ENCODE results near the gene PROM1. TPM values are rescaled to one million over a fixed set of nuclear protein-coding genes. Genes with fewer than 3 reads are reported as not detected.

PROM1 gene
- total RNA-seq, 6 donors from 2014 or later = 1.6 to 43.6 (median 4.3) TPM

- no peaks in the 10 kb centered on the region for H3K9me3 ChIP-seq
- TF ChIP-seq POLR2AphosphoS5 (IDR thresholded peaks at IDR 0.05) (no peak), EP300 (IDR thresholded peaks at IDR 0.05) (no peak), POLR2A (IDR thresholded peaks at IDR 0.05) (no peak)
- TF ChIP-seq, protein P1, sequence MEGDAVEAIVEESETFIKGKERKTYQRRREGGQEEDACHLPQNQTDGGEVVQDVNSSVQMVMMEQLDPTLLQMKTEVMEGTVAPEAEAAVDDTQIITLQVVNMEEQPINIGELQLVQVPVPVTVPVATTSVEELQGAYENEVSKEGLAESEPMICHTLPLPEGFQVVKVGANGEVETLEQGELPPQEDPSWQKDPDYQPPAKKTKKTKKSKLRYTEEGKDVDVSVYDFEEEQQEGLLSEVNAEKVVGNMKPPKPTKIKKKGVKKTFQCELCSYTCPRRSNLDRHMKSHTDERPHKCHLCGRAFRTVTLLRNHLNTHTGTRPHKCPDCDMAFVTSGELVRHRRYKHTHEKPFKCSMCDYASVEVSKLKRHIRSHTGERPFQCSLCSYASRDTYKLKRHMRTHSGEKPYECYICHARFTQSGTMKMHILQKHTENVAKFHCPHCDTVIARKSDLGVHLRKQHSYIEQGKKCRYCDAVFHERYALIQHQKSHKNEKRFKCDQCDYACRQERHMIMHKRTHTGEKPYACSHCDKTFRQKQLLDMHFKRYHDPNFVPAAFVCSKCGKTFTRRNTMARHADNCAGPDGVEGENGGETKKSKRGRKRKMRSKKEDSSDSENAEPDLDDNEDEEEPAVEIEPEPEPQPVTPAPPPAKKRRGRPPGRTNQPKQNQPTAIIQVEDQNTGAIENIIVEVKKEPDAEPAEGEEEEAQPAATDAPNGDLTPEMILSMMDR (IDR thresholded peaks at IDR 0.05) = no peak
- ATAC-seq (ENCODE audit: low FRiP score in 2 of 2) (no peak), DNase-seq (no peak)
- no peaks in the 10 kb centered on the region for H3K4me1 ChIP-seq
- H3K36me3 ChIP-seq = no peaks in the 10 kb centered on the region
- H3K27ac ChIP-seq = no peak overlapping the region
- 55 to 71% methylated on average over 2 of the region's 2 CpGs for WGBS, 2 donors
- H3K4me3 ChIP-seq = no peak overlapping the region
- H3K27me3 ChIP-seq = no peaks in the 10 kb centered on the region
Measured at GRCh38 chr4:15944895-15945294, 138.9 kb downstream of the PROM1 start.

DNA sequence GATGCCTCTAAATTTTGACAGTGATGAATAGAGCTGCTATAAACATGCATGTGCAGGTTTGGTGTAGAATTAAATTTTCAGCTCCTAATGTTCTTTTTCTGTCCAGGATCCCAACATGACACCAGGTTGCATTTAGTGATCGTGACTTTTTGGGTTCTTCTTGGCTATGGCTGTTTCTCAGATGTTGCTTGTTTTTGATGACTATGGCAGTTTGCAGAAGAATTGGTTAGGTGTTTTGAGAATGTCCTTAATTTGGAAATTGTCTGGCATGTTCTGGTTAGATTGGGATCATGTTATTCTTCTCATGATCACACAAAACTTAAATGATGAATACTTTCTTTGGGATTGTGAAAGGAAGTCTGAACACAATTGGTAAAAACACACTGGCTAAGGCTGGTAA lies 141.5 kb downstream of the PROM1 start:
- Histone ChIP-seq H3K36me3 (no peaks in the 10 kb centered on the region), H3K4me1 (peaks cover 0 to 4% (median 2%) of the 10 kb centered on the region in 4 donors), H3K27ac (no peak overlapping the region), H3K27me3 (no peaks in the 10 kb centered on the region), H3K4me3 (no peak overlapping the region), H3K9me3 (no peaks in the 10 kb centered on the region)
- 95 to 100% methylated on average over 1 of the region's 1 CpG for WGBS, 2 donors
- DNase-seq = no peak
- no peak for ATAC-seq (ENCODE audit: low FRiP score in 2 of 2)
- TF ChIP-seq POLR2AphosphoS5 (IDR thresholded peaks at IDR 0.05) (no peak), POLR2A (IDR thresholded peaks at IDR 0.05) (no peak), EP300 (IDR thresholded peaks at IDR 0.05) (no peak)
- TF ChIP-seq, protein P1 (IDR thresholded peaks at IDR 0.05) = no peak

DNA sequence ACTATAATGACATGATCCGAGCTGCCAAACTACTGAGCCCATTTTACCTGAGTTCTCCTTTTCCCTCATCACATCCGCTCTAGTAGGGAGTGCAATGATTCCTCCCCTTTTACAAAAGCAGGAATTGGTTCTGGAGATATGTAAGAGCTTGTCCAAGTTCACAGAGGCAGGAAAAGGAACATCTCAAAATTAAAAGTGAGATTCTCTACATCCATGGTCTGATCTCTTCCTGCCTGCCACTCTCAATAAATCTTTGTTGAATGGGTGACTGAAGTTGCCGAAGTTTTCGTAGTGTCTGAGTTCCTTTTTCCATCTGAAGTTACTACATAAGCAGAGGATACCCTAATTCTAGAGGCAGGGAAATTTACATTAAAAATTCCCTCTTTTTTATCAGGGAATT lies 145.2 kb downstream of the PROM1 start, which contains the start of gene FGFBP1:
TSS of gene FGFBP1 (minus strand) at position 101 of the 400 bp plus-strand sequence. CDS start 2,108 bp downstream, outside the sequence.
- no peak for DNase-seq
- TF ChIP-seq POLR2AphosphoS5 (IDR thresholded peaks at IDR 0.05) = no peak
- TF ChIP-seq, protein P1 (IDR thresholded peaks at IDR 0.05) = no peak
- no peak for TF ChIP-seq POLR2A (IDR thresholded peaks at IDR 0.05)
- Histone ChIP-seq H3K27me3 (no peaks in the 10 kb centered on the region), H3K4me3 (no peak within 1 kb of the TSS), H3K36me3 (no peaks in the 10 kb centered on the region), H3K9me3 (no peaks in the 10 kb centered on the region), H3K27ac (no peak within 1 kb of the TSS), H3K4me1 (peaks cover 0 to 9% (median 4%) of the 10 kb centered on the region in 4 donors)
- WGBS, 2 donors = 49 to 55% methylated on average over 4 of the region's 4 CpGs
- no peak for ATAC-seq (ENCODE audit: low FRiP score in 2 of 2)

GRCh38 chr4:15938182-15938581 lies 145.6 kb downstream of the PROM1 start:
- H3K4me1 ChIP-seq = peaks cover 0 to 9% (median 4%) of the 10 kb centered on the region in 4 donors
- H3K27ac ChIP-seq = no peak overlapping the region
- ATAC-seq (ENCODE audit: low FRiP score in 2 of 2) = peak in 1 of 2 donors; percentile 76
- no peaks in the 10 kb centered on the region for H3K36me3 ChIP-seq
- WGBS, 2 donors = 20 to 43% methylated on average over 7 to 8 of the region's 8 CpGs
- no peaks in the 10 kb centered on the region for H3K27me3 ChIP-seq
- TF ChIP-seq EP300 (IDR thresholded peaks at IDR 0.05) (no peak), POLR2AphosphoS5 (IDR thresholded peaks at IDR 0.05) (no peak), POLR2A (IDR thresholded peaks at IDR 0.05) (no peak)
- TF ChIP-seq, protein P1 (IDR thresholded peaks at IDR 0.05) = no peak
- no peak overlapping the region for H3K4me3 ChIP-seq
- DNase-seq = peak in 1 of 2 donors; percentile 57
- no peaks in the 10 kb centered on the region for H3K9me3 ChIP-seq

GRCh38 chr4:15936495-15936894 lies 147.3 kb downstream of the PROM1 start:
- Histone ChIP-seq H3K9me3 (no peaks in the 10 kb centered on the region), H3K27me3 (no peaks in the 10 kb centered on the region), H3K4me1 (peaks cover 0 to 9% (median 4%) of the 10 kb centered on the region in 4 donors), H3K36me3 (no peaks in the 10 kb centered on the region), H3K4me3 (no peak overlapping the region), H3K27ac (no peak overlapping the region)
- WGBS, 2 donors = 49 to 56% methylated on average over 4 of the region's 4 CpGs
- no peak for TF ChIP-seq POLR2A (IDR thresholded peaks at IDR 0.05)
- no peak for TF ChIP-seq POLR2AphosphoS5 (IDR thresholded peaks at IDR 0.05)
- no peak for TF ChIP-seq EP300 (IDR thresholded peaks at IDR 0.05)
- TF ChIP-seq, protein P1 (IDR thresholded peaks at IDR 0.05) = no peak
- DNase-seq = peak in 1 of 2 donors; percentile 70
- ATAC-seq (ENCODE audit: low FRiP score in 2 of 2) = peak in 1 of 2 donors; percentile 39
